Neural cell (in vitro differentiated cells): Measurements from ENCODE around the gene TBRG1.

ENCODE experiments used
- CTCF ChIP-seq: fragments of 450-650 bp; IDR thresholded peaks from 2 replicates; pipeline ENCODE4 v1.5.1; 2014; ENCODE audit warnings: antibody characterized with exemption, mild to moderate bottlenecking, moderate library complexity; ENCODE audit not compliant: poor library complexity, severe bottlenecking
- EP300 ChIP-seq: fragments of 450-650 bp; conservative IDR thresholded peaks from 2 replicates; pipeline ENCODE4 v1.6.1; 2014; ENCODE audit warnings: antibody characterized with exemption, mild to moderate bottlenecking, moderate library complexity; ENCODE audit not compliant: poor library complexity, severe bottlenecking
- EZH2 ChIP-seq: fragments of 200-600, 300-800 bp; shearing (Covaris generic), sonication (generic); IDR thresholded peaks from 2 replicates; pipeline ENCODE4 v1.6.1; 2014; ENCODE audit warnings: antibody characterized with exemption, low read length, borderline replicate concordance, mild to moderate bottlenecking; ENCODE audit not compliant: insufficient read depth, poor library complexity, severe bottlenecking
- POLR2AphosphoS5 ChIP-seq: IDR thresholded peaks from 2 replicates; pipeline ENCODE4 v1.6.1; 2012
- TAF1 ChIP-seq: IDR thresholded peaks from 2 replicates; pipeline ENCODE4 v1.6.1; 2012; ENCODE audit warnings: low read depth

GRCh38 chr11:124657904-124658303 is 35.2 kb downstream of the TBRG1 start:
- no peak for TF ChIP-seq CTCF
- TF ChIP-seq TAF1 = no peak
- no peak for TF ChIP-seq POLR2AphosphoS5
- no peak for TF ChIP-seq EP300
- TF ChIP-seq EZH2 = no peak
